GM10248 (cell line): Measurements from ENCODE around the gene NTRK1.

Experiments
- CTCF ChIA-PET: fragments of 300-600 bp; sonication (Branson Sonifier 250); formaldehyde crosslinking; extraction: SDS; loops from one replicate; lab custom pipeline; 2021; ENCODE audit warnings: antibody characterized with exemption; lab: Yijun Ruan, JAX
- POLR2A ChIA-PET: fragments of 350-650 bp; sonication (Branson Sonifier 250); formaldehyde crosslinking; extraction: SDS; loops from one replicate; lab custom pipeline; 2020; ENCODE audit warnings: antibody characterized with exemption; lab: Yijun Ruan, JAX
- DNase-seq: peaks from one replicate; pipeline ENCODE4 v3.0.0; 2012; ENCODE audit errors: extremely low spot score
- CTCF ChIP-seq: IDR thresholded peaks from 2 replicates; pipeline ENCODE4 v1.5.1; 2012; ENCODE audit warnings: mild to moderate bottlenecking, low read depth; ENCODE audit errors: extremely low read depth, missing control alignments, control extremely low read depth

The NTRK1 gene

DNA sequence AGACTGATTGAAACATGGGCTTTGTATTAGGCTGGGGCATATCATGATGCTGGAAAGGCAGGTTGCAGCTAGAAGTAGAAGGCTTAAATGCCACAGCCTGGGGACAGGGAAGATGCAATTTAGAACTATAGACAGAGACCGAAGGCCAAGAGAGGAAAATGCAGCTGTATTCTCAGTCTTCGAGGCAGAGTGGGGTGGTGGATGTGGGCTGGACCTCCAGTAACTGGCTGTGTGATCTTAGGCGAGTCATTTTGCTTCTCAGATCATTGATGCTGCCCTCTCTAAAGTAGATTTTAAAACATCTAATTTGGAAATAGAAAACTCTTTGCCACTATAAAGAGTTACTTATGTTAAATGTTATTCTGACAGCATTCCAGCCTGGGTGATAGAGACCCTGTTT lies 26.3 kb upstream of the NTRK1 start:
- DNase-seq: no peak
- TF ChIP-seq CTCF: no peak
- CTCF ChIA-PET: interaction anchor here (1.2 to 3.8 kb wide), 4 partner anchors 24 to 58 kb away, joined by 3 to 15 read pairs (median 5); partner anchors contain the start of gene NTRK1
- POLR2A ChIA-PET: no interaction called here

- CTCF ChIA-PET: interaction anchor here (1.0 to 4.9 kb wide), 10 partner anchors 12 to 130 kb away, joined by 3 to 149 read pairs (median 14); partner anchors contain the start of genes INSRR and NTRK1
- TF ChIP-seq CTCF: no peak
- POLR2A ChIA-PET: interaction anchor here (0.6 to 1.0 kb wide), 2 partner anchors 110 to 346 kb away, joined by 4 to 6 read pairs; no protein-coding TSS in a partner anchor
- peak; percentile 74 for DNase-seq
Measured at GRCh38 chr1:156836041-156836654, 24.5 kb upstream of the NTRK1 start.

DNA sequence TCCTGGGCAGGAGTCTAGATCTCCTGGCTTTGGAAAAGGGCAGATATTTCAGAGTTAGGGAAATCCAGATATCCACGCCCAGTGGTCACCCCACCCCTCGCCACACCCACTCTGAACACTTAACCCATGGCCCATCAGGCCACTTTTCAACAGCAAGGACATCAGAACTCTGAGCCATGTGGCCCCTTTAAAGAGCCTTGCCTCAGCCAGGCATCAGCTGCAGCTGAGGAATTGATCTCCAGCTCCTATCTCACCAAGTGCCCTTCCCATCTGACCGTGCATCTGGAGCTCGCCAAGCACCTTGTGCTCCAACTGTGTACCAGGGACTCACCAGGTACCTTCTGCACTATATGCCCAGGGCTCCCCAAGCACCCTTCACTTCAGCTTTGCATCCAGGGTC lies 23.8 kb upstream of the NTRK1 start:
- POLR2A ChIA-PET: no interaction called here
- CTCF ChIA-PET: interaction anchor here (0.8 to 4.9 kb wide), 17 partner anchors 10 to 253 kb away, joined by 3 to 149 read pairs (median 13); partner anchors contain the start of genes INSRR and NTRK1
- DNase-seq: no peak
- no peak for TF ChIP-seq CTCF

DNA sequence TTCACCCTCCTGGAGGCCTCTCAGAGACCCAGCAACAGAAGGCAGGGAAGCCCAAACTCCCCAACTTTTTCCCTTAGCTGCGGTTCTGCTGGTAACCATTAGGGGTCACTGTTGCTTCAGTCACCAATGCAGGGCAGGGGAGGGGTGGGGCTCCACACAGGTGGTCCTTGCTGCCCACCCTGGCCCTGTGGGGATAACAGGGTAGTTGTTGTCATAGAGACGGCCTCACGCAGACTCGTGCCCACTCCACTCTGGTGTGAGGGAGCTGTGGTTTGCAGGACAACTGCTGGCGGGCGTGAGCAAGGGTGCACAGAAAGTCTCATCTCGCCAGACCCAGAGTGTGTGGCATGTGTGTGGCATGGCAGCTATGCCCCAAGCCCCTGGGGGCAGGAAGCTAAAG lies 21.7 kb upstream of the NTRK1 start:
- peak; percentile 75 for DNase-seq
- CTCF ChIA-PET: interaction anchor here (0.6 to 4.9 kb wide), 40 partner anchors 8 to 479 kb away, joined by 3 to 149 read pairs (median 5); partner anchors contain the start of genes INSRR, NTRK1 and SH2D2A
- peak; percentile 86 for TF ChIP-seq CTCF
- POLR2A ChIA-PET: no interaction called here

- no peak for TF ChIP-seq CTCF
- POLR2A ChIA-PET: no interaction called here
- CTCF ChIA-PET: interaction anchor here (0.7 to 4.9 kb wide), 32 partner anchors 9 to 480 kb away, joined by 3 to 149 read pairs (median 5); partner anchors contain the start of genes INSRR, NTRK1 and SH2D2A
- DNase-seq: no peak
Measured at GRCh38 chr1:156839426-156840109, 21.1 kb upstream of the NTRK1 start.

DNA sequence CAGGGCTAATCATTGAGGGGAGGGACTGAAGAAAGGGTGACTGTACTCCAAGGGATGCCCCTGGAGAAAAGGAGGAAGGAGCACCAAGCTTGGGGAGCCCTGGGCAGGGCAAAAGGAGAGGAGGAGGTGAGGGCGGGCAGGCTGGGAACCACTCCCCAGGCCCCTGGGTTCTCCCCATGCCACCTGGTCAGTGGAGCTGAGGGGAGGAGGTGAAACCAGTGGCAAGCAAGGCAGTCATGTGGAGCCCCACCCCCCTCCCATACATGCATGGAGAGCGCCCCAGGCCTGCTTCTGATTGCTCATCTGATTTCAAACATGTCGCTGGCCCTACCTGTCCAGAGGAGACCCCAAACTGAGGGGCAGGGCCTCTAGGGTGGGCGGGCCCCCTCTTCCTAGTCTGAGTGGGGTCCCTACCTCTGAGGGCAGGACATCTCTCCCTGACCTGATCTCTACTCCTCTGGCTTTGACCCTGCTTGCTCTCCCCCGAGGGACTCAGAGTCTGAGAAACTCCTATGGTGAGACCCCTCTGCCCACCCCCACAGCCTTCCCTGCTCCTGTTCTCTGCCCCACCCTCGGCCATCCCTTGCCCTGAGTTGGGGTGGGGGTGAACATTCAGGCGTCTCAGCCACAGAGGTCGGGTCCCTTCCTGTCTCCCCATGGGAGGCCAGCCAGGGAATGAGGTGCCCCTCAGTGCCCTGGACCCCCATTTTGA lies 20.3 kb upstream of the NTRK1 start:
- ChIA-PET POLR2A (no interaction called here), CTCF (interaction anchor here (0.8 to 4.4 kb wide), 6 partner anchors 10 to 72 kb away, joined by 5 to 27 read pairs (median 8); partner anchors contain the start of genes INSRR, NTRK1, PRCC and SH2D2A)
- DNase-seq: no peak
- no peak for TF ChIP-seq CTCF
